ENCODE data around the gene AP1G1.
"Not testable (repeated sequence)": the region's sequence is repeated elsewhere in the genome, so short reads cannot be mapped to it uniquely, and the experiment has no call there.

The AP1G1 gene

DNA sequence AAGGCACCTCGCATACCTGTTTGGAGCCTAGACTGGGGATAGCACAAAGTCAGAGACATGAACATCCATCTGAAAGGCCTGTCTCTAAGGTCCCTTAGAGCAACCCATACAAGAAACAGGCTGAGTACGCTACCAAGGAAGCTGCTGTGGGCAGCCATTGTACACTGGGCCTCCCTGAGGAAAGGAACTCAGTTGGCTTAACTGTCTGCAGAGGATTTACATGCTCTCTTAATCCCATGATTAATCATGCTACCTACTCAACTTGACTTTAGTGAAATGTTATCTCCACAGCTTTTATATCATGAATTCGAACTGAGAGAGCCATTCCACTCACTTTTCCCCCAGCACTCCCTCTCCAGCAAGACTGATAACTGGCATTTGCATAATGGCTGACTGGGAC lies 110.1 kb downstream of the AP1G1 start:
- DNase-seq: no peak

DNA sequence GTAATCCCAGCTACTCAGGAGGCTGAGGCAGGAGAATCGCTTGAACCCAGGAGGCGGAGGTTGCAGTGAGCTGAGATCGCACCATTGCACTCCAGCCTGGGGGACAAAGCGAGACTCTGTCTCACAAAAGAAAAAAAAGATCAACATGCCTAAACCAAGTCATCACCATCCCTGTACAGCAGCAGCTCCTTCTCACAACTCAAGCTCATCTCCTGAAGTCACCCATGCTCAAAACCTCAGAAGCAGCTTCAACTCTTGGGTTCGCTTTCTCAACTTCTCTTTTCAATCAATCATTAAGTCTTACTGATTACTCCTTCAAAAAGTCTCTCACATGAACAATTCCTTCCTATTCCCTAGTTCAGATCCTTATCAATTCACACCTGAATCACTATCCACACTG lies 115.5 kb downstream of the AP1G1 start:
- DNase-seq: no peak

- no peak for DNase-seq
These were observed 118.7 kb downstream of the AP1G1 start for GRCh38 chr16:71689901-71690300.

- DNase-seq: no peak
These were observed 120.8 kb downstream of the AP1G1 start for GRCh38 chr16:71687861-71688260.

DNA sequence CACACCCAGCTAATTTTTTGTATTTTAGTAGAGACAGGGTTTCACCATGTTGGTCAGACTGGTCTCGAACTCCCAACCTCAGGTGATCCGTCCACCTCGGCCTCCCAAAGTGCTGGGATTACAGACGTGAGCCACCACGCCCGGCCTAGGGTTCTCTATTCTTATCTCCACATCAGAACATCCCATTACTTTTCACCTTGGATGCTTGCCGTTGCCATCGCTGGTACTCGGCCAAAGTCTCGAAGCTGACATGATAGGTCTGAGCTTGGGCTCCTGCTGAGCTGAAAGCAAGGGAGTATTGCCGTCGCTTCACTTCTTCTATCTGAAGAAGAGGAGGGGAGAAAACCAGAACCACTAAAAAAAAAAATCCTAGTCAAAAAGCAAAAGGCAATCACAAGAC lies 124.4 kb downstream of the AP1G1 start:
- not testable (repeated sequence) for DNase-seq

GRCh38 chr16:71681360-71681759 lies 127.3 kb downstream of the AP1G1 start:
- no peak for DNase-seq
